Uterus (tissue), 4 donors: ENCODE measurements around the gene CD86. TPM values are rescaled to one million over a fixed set of nuclear protein-coding genes. Genes with fewer than 3 reads are reported as not detected.

ENCODE experiments used
- DNase-seq, 2 donors: peaks; one replicate each; pipeline ENCODE4 v3.0.0-alpha.2; 2019 to 2020
- H3K27ac ChIP-seq, 2 donors: fragments of 200-600 bp; sonication (generic); 1 replicate in 1 of 2; 2 replicates in 1 of 2; pipeline ENCODE4 v1.5.1; 2016 to 2018
- H3K27me3 ChIP-seq, 2 donors: fragments of 200-600 bp; sonication (generic); one replicate each; pipeline ENCODE4 v1.5.1; 2018 to 2019; ENCODE audit warnings: control low read depth in 1 of 2
- H3K36me3 ChIP-seq, 2 donors: fragments of 200-600 bp; sonication (generic); one replicate each; pipeline ENCODE4 v1.5.1; 2019; ENCODE audit warnings: control low read depth in 1 of 2
- H3K4me1 ChIP-seq, 2 donors: fragments of 200-600 bp; sonication (generic); one replicate each; pipeline ENCODE4 v1.5.1; 2018 to 2019; ENCODE audit warnings: control low read depth in 1 of 2
- H3K4me3 ChIP-seq, 2 donors: fragments of 200-600 bp; sonication (generic); 1 replicate in 1 of 2; 2 replicates in 1 of 2; pipeline ENCODE4 v1.5.1; 2018 to 2019; ENCODE audit warnings: mild to moderate bottlenecking in 1 of 2
- H3K9me3 ChIP-seq, 2 donors: fragments of 200-600 bp; sonication (generic); one replicate each; pipeline ENCODE4 v1.5.1; 2019; ENCODE audit warnings: control low read depth in 1 of 2
- CTCF ChIP-seq, 4 experiments: fragments of 200-600 bp in 2 of 4; fragments of 450-650 bp in 2 of 4; sonication (generic) in 2 of 4; IDR thresholded peaks; one replicate each; pipeline ENCODE4 v1.5.1; 2016 to 2019; ENCODE audit warnings: antibody characterized with exemption in 4 of 4, mild to moderate bottlenecking in 2 of 4, moderate library complexity in 1 of 4
- POLR2A ChIP-seq, 2 donors: fragments of 450-650 bp; IDR thresholded peaks; one replicate each; pipeline ENCODE4 v1.6.1; 2016; ENCODE audit warnings: antibody characterized with exemption in 2 of 2, mild to moderate bottlenecking in 1 of 2, moderate library complexity in 1 of 2
- intact Hi-C: fragments of 100-400 bp; cut with DNase I; formaldehyde crosslinking; loops from one replicate; pipeline ENCODE4 v1.15.1; 2023; ENCODE audit warnings: low total_unique reads
- total RNA-seq, 4 donors: library from RNA; depleted of rRNA in 3 of 4; stranded (reverse); fragments of >200 nt in 3 of 4; gene quantifications; one replicate each; pipeline versions ENCODE4 v1.1.0 to v1.2.4, GENCODE V29; 2014 to 2023
- donor health status: DM: yes; HTN: yes; CAD: no.

Gene CD86
- total RNA-seq, 4 donors from 2014 or later, result 0.29 to 4.3 (median 3.0) TPM

GRCh38 chr3:122098611-122099010, 43.4 kb downstream of the CD86 start:
- no peaks in the 10 kb centered on the region for H3K9me3 ChIP-seq
- H3K27ac ChIP-seq, result no peak overlapping the region
- H3K36me3 ChIP-seq, result no peaks in the 10 kb centered on the region
- no peak overlapping the region for H3K4me3 ChIP-seq
- TF ChIP-seq CTCF (IDR thresholded peaks at IDR 0.05) (no peak), POLR2A (IDR thresholded peaks at IDR 0.05) (no peak)
- DNase-seq, result no peak
- intact Hi-C loops, result no loop called here
- H3K4me1 ChIP-seq, result no peaks in the 10 kb centered on the region
- no peaks in the 10 kb centered on the region for H3K27me3 ChIP-seq

- Histone ChIP-seq H3K36me3 (no peaks in the 10 kb centered on the region), H3K9me3 (no peaks in the 10 kb centered on the region), H3K4me3 (no peak overlapping the region), H3K4me1 (no peaks in the 10 kb centered on the region), H3K27ac (no peak overlapping the region), H3K27me3 (no peaks in the 10 kb centered on the region)
- intact Hi-C loops, result no loop called here
- DNase-seq, result no peak
- TF ChIP-seq POLR2A (IDR thresholded peaks at IDR 0.05) (no peak), CTCF (IDR thresholded peaks at IDR 0.05) (no peak)
Observed at GRCh38 chr3:122099255-122099654, 44.1 kb downstream of the CD86 start.

GRCh38 chr3:122100083-122100482, 44.9 kb downstream of the CD86 start:
- H3K4me1 ChIP-seq, result no peaks in the 10 kb centered on the region
- no peak overlapping the region for H3K4me3 ChIP-seq
- no peak overlapping the region for H3K27ac ChIP-seq
- H3K36me3 ChIP-seq, result no peaks in the 10 kb centered on the region
- intact Hi-C loops, result no loop called here
- DNase-seq, result no peak
- TF ChIP-seq POLR2A (IDR thresholded peaks at IDR 0.05), result no peak
- no peaks in the 10 kb centered on the region for H3K27me3 ChIP-seq
- no peaks in the 10 kb centered on the region for H3K9me3 ChIP-seq

GRCh38 chr3:122100591-122101463, 45.7 kb downstream of the CD86 start:
- no peaks in the 10 kb centered on the region for H3K36me3 ChIP-seq

GRCh38 chr3:122101646-122102045, 46.5 kb downstream of the CD86 start:
- no peaks in the 10 kb centered on the region for H3K27me3 ChIP-seq
- no peaks in the 10 kb centered on the region for H3K9me3 ChIP-seq
- TF ChIP-seq POLR2A (IDR thresholded peaks at IDR 0.05) (no peak), CTCF (IDR thresholded peaks at IDR 0.05) (peak in 1 of 4 experiments; percentile 6)
- no peak for DNase-seq
- no peaks in the 10 kb centered on the region for H3K36me3 ChIP-seq
- no peaks in the 10 kb centered on the region for H3K4me1 ChIP-seq
- H3K4me3 ChIP-seq, result no peak overlapping the region
- H3K27ac ChIP-seq, result no peak overlapping the region
- intact Hi-C loops, result no loop called here

More at GRCh38 chr3:122100591-122101463, 45.7 kb downstream of the CD86 start:
- DNase-seq, result no peak
- no peak overlapping the region for H3K4me3 ChIP-seq
- no peak overlapping the region for H3K27ac ChIP-seq
- no peaks in the 10 kb centered on the region for H3K27me3 ChIP-seq
- no peaks in the 10 kb centered on the region for H3K4me1 ChIP-seq
- H3K9me3 ChIP-seq, result no peaks in the 10 kb centered on the region
- TF ChIP-seq CTCF (IDR thresholded peaks at IDR 0.05) (no peak), POLR2A (IDR thresholded peaks at IDR 0.05) (no peak)
- intact Hi-C loops, result no loop called here
